Breast epithelium (tissue), 3 donors: ENCODE results near the gene DHRS4.
"Not testable (repeated sequence)": the region's sequence is repeated elsewhere in the genome, so short reads cannot be mapped to it uniquely, and the experiment has no call there.

Source experiments
- POLR2A ChIP-seq: fragments of 450-650 bp; IDR thresholded peaks from one replicate; pipeline ENCODE4 v1.6.1; 2016; ENCODE audit warnings: antibody characterized with exemption, mild to moderate bottlenecking, moderate library complexity
- TF ChIP-seq, protein P1 (sequence below), 3 donors: fragments of 450-650 bp; IDR thresholded peaks; one replicate each; pipeline ENCODE4 v1.5.1; 2016 to 2017; ENCODE audit warnings: antibody characterized with exemption in 3 of 3, mild to moderate bottlenecking in 3 of 3, moderate library complexity in 3 of 3

DNA sequence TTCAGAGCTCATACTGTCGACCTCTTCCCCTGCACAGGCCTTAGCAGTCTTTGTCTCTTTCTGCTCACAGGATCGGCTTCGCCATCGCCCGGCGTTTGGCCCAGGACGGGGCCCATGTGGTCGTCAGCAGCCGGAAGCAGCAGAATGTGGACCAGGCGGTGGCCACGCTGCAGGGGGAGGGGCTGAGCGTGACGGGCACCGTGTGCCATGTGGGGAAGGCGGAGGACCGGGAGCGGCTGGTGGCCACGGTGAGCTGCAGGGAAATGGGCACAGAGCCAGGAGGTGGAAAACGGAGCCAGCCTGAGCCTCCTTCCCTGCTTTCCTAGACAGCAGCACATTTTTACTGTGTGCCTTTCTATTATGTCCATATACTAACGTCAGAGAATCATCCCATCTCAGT is 1.4 kb downstream of the DHRS4 start:
- TF ChIP-seq POLR2A: not testable (repeated sequence)
- TF ChIP-seq, protein P1, sequence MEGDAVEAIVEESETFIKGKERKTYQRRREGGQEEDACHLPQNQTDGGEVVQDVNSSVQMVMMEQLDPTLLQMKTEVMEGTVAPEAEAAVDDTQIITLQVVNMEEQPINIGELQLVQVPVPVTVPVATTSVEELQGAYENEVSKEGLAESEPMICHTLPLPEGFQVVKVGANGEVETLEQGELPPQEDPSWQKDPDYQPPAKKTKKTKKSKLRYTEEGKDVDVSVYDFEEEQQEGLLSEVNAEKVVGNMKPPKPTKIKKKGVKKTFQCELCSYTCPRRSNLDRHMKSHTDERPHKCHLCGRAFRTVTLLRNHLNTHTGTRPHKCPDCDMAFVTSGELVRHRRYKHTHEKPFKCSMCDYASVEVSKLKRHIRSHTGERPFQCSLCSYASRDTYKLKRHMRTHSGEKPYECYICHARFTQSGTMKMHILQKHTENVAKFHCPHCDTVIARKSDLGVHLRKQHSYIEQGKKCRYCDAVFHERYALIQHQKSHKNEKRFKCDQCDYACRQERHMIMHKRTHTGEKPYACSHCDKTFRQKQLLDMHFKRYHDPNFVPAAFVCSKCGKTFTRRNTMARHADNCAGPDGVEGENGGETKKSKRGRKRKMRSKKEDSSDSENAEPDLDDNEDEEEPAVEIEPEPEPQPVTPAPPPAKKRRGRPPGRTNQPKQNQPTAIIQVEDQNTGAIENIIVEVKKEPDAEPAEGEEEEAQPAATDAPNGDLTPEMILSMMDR (IDR thresholded peaks at IDR 0.05): not testable (repeated sequence)
